D341Med (cell line): ENCODE measurements around the gene ORC5.

Experiments
- DNase-seq: peaks from one replicate; pipeline ENCODE4 v3.0.0; 2012; ENCODE audit warnings: low spot score

Gene ORC5

DNA sequence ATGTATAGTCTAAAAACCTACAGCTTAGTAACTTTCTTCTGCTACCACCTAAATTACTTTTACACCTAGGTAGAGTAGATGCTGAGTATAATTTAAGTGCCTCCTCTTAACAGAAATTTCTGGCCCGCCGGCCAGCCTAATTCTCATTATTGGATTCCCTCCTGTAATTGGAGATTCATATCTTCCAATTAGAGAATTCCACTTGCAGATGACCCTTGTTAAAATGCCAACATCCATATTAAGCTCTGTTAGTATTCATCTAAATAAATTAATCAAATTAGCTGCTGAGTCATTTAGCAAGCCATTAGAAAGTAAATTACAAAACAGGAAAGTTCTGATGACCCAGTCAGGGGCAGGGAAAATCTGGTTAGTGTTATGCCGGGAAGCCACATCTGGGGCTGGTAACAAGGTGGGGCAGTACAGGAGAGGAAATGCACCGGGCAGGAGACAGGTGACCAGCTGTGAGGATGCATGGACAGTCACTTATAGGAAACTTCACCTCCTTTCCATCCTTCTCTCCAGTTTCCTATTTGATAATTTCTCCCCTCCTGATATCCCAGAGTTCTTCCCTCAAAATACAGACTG, 82.8 kb downstream of the ORC5 start:
- no peak for DNase-seq

DNA sequence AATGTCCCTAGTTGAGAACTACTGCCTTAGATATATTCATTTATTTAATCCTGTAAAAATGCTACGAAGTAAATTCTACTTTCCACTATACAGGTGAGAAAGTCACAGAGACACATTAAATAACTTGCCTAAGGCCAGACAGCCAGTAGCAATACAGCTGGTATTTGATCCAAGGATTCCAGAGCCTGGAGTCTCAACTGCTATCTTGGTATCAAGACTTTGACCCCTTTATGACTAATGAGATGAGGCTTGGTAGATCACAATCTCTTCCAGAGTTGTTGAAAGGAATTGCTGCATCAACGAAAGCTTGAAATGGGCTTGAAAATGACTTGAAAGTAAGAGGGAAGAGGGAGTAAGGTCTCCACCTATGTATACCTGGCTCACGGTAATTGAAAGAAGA, 83.3 kb downstream of the ORC5 start:
- no peak for DNase-seq

DNA sequence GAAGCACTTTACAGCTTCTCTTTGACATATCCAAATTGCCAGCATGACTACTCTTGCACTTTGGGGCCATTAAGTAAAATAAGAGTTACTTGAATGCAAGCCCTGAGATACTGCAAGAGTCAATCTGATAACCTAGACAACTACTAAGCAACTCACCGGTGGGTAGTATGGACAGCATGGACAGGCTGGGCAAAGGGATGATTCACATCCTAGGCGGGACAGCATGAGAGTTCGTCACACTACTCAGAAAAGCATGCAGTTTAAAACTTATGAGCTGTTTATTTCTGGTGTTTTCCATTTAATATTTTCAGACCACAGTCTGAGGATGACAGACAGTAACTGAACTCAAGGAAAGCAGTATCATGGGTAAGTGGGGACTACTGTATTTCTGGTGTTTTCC, 84.0 kb downstream of the ORC5 start:
- DNase-seq, result no peak

DNA sequence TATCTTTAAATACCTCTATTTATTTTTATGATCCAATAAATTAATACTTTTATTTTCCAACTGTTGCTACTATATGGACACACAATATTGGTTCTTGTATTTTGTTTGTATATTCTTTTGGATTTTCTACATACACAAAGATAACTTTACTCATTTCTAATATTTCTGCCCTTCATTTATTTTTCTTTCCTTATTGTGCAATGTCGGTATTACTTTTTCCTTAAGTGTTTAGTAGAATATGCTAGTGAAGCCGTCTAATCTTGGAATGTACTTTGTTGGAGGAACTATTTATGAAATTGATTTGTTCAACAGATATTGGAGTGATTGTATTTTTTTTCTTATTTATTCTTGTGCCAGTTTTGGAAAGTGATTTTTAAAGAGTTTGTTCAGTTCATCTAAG, 94.0 kb downstream of the ORC5 start:
- no peak for DNase-seq

DNA sequence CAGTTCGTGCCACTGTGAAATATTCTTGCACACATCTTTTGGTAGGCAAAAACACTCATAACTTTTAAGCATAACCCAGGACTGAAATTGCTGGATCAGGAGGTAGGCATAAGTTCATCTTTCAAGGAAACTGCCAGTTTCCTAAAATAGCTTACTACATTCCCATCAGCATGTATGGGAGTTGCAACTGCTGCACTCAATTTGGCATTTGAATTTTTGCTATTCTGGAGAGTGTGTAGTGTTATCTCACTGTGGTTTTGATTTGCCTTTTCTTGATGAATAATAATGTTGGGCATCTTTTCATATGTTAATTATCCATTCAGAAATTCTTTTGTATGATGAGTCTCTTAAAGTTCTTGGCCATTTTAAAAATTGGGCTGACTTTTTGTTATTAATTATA, 95.2 kb downstream of the ORC5 start:
- DNase-seq, result no peak

DNA sequence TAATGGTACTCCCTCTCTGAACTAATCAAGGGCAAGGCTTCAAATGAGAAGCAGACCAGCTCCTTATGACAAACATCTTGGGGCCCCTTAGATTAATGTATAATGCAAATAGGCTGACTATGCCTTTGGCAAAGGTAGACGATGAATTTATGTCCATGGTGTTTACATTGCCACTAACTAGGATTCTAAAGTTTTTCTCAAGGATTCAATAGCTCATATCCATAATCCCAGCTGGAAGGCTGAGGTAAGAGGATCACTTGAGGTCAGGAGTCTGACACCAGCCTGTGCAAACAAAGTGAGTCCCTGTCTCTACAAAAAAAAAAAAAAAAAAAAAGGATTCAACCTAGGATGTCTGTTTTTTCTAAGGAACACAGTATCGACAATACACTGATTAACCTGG, 96.5 kb downstream of the ORC5 start:
- no peak for DNase-seq

DNA sequence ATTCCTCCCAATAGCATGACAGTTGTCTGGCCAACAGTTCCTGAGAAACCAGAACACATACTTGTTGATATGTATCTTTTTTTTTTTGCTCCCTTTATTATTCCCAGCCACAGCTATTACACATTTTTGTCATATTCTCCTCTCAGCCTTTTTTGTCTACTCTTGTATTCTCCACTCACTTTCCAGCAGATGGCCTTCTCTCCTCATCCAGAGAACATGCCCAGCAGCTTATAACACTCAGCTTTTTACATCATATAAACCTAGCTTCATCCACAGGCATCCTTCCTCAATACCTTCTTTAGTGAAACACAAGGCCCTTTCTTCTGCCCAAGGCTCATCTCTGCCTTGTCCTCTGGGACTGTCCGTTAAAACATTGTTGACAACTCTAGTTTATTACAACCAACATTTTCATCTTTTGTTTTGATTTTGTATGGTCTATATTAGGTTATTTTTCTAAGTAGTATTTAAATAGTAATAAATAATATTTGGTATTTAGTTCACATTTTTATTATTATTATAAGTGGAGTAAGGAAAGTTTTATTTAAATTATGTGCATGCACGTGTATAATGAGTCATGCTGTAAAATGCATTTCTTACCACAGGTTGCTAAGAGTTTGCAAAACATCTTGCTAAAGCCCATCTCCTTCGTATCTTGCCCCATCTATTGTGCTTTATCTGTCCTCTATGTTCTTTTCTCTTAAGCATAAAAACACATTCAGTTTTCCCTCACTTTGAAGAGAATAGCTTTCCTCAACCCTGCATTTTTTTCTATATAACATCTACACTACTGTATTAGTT, 101.5 kb downstream of the ORC5 start:
- no peak for DNase-seq

DNA sequence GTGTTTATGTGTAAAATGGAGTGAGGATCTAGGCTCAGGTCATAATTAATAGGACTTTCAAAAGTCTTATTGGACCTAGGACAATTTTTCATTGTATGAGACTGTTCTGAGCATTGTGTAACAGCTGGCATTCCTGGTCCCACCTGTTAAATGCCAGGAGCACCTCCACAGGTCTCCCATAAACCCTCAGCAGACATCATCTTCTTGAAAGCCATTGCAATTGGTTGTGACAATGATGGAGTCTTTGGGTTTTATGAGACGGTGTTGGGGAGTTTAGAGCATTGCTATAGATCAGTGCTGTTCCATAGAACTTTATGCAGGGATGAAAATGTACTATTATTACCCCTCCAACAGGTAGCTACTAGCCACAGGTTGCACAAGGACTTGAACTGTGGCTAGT, 108.9 kb downstream of the ORC5 start:
- no peak for DNase-seq

DNA sequence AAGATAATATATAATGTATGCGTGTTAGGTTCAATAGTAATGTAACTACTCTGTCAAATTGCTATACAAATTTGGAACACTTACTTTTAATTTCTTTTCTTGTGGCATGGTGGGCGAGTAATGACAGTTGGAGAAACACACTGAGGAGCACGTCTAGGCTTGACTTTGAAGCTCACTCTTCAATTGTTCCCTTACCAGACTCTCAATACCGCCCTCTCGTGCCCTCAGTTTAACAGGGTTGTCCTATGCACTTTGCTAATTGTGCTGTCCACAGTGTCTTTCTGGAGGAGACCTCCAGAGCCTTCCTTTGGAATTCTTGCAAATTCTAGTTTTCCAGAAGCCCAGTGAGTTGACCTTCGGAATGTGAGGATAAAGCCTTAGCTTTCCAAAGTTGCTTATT, 111.1 kb downstream of the ORC5 start:
- DNase-seq, result peak; percentile 36

DNA sequence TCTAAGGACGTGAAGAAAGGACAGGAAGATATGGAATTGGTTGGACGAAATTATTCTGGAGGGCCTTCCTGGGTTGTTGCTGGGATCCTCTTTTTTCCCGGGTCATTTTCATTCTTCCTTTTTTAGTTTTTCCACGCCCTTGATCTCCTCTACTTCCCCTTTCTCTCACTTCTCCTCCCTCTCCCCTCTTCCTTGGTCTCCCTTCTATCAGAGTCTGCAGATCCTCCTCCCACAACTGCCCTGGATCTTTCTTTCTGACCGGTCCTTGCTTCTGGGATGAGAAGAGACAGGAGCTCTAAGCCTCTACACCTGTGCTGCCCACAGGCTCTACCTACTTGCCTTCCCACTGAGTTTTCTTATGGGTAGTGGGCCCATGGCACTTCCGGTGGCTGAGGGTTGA, 114.7 kb downstream of the ORC5 start:
- DNase-seq, result no peak

DNA sequence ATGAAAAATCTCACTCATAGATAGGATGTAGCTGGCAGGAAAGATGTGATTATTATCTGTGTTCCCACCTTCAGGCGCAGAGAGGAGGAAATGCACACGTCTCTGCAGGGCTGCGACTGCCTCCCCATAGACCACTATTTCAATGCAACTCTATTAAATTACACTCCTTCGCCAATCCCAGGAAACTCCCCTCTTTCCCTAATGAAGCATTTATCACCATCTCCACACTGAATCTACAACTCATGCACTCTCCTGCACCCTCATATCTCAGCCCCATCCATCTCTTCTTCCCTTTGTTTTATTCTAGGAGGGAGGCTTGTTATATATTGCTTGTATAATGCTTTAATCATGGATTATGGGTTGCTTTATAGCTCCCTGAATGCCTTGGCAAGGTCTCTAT, 116.6 kb downstream of the ORC5 start:
- no peak for DNase-seq

DNA sequence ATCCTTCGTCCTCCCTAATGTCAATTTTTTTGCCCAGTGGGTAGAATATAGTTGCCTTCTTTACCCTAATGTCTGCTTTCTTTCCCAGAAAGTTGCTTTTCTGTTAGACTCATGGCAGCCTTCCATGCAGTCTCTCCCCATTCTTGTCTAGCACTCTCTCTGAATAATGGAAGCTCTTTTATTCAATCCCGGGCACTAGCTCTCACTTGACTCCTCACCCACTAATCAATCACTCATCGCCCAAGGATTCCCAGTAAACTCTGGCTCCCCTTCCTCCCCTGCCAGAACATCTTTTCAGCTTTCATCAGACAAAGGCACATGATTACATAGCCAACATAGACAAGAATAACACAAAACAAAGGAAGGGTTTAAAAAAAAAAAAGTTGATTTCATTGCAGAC, 118.2 kb downstream of the ORC5 start:
- no peak for DNase-seq

DNA sequence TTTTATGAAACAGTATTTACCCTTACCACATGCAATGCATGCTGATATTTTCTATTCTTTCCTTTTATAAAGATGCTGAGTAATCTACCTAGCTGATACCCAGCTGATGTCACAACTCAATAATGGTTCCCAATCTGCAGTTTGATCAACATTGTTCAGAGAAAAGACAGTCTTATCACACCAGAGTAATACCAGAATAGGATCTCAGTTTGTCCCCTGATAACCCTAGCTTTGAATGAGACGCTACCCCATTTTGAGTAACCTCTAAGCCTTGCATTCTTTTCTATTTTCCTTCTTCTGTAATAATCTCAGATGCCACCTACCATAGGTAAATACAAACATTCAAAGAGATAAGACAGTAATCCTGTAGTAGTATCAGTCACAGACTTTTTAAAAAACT, 118.8 kb downstream of the ORC5 start:
- no peak for DNase-seq
